NCI-H2196 treated with DMSO at 0.1 percent for 48 hours (cell line): ENCODE results near the gene AMPH.

Experiments used
- DNase-seq: peaks from one replicate; lab custom pipeline; 2025; ENCODE audit not compliant: unreplicated experiment; lab: John Stamatoyannopoulos, UW

AMPH gene

DNA sequence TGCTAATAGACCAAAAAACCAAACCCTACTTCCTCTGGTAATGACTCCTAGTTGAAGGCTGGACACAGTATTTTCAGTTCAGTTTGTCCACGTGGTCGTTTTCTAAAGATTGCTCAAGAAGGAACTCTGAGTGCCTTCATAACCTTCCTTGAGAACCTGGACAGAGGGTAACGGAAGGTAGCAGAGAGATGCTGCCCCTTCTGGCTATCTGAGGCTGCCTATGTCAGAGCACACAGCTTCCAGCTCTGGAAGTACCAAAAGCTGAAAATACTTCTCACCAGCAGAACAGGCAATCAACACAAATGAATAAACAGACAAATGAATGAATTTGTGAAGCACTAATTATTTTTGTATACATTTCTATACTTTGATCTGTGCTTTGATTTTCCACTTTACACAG is 85.2 kb downstream of the AMPH start:
- no peak for DNase-seq

DNA sequence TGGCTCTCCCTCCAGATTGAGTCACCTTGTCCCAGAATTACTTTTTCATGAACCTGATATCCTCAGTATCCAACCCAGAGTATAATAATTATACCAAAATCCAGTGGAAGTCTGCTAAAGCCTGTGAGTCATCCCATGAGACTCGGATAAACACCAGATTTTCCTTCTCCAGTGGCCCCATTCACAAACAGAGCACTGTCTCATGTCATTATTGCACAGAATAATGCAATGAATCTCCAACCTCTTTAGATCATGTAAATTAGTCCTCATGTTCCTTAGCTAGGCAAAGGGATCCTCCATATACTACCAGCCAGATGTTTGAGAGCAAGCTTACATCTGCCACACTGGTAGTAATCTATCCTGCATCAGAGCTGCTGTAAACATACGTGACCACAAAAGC is 89.0 kb downstream of the AMPH start:
- no peak for DNase-seq

DNA sequence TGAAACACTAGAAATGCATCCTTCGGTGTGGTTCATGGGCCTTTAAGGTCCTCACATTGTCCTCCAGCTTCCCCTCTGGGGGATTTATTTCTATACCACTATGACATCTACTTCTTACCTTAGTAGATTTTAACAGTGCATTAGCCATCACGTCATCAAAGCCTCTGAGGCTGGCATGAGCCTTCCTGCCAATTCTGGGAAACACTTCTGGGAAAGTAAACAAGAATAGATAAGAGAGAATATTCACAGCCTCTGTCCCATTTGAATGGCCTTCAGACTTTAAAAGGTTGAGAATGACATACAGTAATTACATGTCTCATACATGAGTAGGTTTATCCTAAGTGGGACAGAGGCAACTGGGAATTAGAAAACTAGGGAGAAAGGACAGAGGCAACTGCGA is 89.7 kb downstream of the AMPH start:
- DNase-seq = no peak

DNA sequence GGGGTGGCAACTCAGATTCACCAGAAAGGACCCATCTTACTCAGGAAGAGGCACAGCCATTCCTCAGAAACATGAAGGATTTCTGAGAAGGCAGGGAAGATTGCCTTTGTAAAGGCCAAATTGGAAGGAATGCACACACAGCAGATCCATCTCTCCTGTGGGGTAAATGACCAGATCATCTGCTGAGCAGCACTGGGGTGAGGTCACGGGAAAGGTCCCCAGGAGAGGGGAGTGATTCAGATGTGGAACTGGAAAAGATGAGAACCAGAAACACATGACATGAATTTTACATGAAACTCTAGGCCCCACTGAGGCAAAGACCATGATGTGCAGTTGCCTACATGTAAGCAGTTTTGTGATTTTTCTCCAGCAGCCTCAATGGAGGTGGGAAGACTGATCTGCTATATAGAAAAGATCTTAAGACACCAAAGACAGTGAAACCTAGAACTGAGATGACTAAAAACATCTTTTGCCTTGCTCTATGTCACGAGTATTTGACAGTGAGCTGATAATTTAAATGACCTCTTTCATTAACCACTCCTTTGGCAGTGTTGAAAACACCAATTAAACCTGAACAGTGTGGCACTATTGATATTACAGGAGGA is 91.6 kb downstream of the AMPH start:
- DNase-seq = no peak

DNA sequence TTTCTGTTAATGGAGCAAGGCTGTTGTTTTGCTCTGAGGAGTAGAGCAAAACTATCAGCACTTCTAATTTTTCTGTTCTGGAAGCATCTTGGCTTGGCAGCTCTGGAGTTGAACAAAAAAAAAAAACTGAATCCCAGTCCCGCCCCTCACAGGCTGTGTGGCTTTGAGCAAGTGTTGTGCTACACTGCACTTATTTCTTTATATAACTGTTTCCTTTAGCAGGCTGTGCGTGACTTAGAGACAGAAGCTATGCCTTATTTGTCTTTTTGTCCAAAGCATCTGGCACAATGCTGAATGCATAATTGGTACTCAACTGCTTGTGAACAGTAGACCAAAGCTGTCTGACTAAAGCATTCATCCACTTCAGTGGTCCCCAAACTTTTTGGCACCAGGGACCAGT is 96.1 kb downstream of the AMPH start:
- DNase-seq = no peak

DNA sequence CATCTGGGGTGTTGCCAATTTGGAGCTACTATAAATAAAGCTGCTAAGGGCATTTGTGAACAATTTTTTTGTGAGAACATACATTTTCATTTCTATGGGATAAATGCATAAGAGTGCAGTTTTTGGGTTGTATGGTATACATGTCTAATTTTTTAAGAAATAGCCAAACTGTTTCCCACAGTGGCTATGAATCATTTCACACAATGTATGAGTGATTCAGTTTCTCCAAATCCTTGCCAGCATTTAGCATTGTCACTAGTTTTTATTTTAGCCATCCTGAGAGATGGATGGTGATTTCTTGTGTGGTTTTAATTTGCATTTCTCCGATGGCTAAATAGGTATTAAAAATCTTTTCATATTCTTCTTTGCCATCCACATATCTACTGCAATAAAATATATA is 105.3 kb downstream of the AMPH start:
- DNase-seq = no peak

DNA sequence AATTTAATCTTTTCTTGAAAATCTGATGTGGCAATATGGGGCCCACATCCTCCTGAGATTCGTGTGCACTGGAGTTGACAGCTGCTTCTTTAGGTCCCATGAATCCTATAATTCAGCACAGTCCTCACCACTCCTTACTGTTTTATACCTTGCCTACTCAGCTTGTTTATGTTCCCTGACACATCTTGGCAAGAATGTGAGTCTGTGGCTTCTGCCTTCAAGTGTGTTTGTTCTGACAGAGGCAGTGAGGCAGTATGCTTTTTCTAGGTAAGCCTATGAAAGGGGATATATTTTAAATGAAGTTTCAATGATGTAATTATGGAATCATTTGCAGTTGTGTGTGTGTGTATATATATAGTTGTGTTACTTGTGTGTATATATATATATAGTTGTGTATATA is 106.4 kb downstream of the AMPH start:
- DNase-seq = no peak

DNA sequence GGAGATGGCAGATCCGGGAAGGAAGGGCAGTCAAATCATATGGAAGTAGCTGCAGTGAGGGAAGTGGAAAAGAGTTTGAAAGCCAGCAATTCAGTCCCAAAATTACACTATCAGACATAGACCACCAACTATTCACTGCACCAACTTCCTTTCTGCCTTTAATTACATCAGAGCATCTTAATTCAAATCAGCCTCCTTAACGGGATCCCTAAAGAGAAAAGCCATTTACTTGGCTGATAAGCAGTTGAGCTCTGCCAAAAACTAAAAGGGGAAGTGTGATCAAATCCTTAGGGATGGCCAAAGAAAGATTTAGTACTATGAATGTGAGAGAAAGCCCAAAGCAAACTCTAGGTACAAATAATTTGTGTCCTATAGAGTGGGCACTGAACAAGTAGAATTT is 110.4 kb downstream of the AMPH start:
- no peak for DNase-seq

DNA sequence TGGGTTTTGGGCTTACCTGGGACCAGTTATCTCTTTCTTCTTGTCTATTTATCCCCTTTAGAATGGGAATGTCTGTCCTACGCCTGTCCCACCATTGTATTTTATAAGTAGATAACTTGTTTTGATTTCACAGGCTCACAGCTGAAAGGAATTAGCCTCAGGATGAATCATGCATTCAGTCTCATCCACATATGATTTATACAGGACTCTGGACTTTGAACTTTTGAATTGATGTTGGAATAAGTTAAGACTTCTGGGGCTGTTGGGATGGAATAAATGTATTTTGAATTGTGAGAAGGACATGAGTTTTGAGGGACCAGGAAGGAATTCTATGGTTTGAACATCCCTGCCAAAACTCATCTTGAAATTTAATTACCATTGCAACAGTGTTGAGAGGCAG is 112.6 kb downstream of the AMPH start:
- DNase-seq = no peak

DNA sequence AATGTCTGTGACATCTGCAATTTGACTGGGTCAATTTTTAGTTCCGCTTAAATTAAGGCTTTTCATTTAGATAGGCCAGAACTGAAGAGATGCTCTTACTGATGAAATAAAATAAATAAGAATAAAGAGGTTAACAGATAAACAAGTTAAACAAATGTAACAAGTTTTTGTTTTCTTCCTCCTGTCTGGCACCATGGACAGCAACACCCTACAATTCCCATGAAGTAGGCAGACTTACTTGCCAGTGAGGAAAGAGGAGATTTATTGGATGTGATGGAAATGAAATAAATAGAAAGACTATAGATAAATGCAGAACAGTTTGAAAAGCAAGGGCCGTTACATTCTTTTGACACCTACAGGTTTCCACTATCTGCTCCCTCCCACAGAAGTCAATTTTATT is 118.5 kb downstream of the AMPH start:
- DNase-seq = no peak

DNA sequence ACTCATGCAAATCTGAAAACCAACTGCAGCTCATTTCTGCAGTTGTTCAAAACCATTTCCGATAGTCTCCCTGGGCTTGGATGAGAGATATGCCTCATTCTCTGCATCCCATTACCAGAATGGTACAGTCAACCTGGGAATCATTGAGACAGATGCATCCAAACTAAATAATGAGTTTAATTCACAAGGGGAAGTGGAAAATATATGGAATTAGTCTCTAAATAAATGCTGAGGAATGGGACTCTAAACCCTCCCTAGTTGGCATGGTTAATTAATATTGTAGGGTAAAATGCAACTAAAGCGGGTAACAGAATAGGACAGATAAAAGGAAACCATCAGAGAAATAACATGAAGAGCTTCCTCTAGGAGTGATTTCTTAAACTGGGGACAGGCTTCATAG is 118.9 kb downstream of the AMPH start:
- DNase-seq = no peak

DNA sequence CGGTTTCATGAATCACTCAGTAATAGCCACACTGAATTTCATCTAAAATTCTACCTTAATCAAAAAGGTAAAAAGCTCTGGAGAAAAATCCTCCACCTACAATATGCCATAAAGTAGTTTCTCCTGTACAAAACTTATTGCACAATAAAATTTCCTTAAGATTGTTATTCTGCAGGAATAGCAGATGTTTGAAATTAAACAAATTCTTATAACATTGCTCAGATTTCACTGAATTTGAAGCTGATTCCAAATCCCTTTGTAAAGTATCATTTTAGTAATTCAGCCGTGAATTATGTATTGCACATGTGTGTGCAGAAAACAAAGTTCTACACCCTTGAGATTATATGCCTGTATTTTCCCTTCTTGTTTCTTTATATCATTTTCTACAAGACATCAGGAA is 123.8 kb downstream of the AMPH start:
- DNase-seq = no peak

DNA sequence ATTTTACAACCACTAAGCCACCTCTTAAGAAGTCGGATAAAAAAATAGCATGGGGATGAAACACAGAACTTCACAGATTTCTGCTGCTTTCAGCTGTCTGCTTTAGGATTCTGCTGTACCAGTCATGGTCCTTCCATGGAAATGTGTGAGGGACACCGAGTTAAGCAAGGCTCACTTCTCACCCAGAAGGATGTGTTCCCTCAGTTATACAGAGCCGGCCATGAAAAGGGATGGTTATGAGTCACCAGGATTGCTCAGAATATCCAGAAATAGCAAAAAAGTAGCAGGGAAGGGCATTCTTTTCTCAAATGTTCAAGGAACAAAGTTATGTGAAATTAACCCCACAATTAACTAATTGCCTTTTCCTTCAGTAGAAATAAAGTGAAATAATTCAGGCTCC is 124.4 kb downstream of the AMPH start:
- DNase-seq = no peak

DNA sequence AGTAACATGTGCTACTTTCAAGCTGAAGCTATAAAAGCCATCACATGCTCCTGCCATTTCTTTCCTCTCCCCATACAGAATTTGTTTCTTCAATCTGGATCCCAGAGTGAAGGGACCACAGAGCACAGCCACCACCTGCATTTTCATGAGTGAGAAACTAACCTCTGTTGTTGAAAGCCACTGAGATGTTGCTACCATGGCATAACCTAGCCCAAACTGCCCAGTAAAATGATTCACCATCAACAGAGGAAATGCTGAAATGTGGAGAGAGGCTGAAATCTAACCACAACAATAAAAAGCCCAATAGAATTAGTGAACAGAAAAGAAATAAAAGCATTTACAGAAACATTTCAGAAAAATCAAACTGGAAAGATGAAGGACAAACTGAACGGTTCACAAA is 125.2 kb downstream of the AMPH start:
- DNase-seq = no peak

DNA sequence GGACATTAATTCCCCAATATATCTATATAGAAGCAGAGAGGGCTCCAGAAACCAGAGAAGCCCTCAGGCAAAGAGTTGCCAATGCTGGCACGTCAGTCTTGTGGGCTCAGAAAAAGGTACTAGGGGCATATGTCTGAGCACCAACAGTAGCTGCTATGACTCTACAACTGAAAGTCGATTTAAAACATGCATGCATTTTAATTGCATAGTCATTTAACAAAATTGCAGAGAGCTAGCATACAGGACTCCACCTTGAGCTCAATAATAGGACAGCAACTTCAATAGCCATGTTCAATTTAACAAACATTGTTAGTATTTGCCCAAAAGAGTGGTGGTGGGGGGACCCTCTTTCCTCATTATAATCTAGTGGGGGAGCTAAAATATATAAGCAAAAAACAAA is 126.5 kb downstream of the AMPH start:
- no peak for DNase-seq

DNA sequence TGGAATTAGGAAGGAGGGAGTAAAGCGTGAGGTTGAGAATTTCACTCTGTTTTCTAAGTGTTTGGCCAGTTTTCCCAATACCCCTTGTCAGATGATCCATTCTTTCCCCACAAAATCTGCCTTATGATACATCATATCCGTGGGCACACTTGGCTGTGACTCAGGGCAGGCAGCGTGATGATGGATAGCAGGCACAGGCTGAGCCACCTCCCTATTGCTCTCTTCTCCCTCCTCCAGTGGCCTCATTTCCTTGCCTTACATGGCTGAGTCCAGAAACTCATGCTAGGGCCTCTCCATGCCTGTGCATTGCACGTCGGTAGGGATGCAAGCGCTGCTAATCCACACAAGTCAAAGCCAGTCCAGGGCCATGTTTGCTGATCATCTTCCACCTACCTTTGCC is 128.3 kb downstream of the AMPH start:
- no peak for DNase-seq

DNA sequence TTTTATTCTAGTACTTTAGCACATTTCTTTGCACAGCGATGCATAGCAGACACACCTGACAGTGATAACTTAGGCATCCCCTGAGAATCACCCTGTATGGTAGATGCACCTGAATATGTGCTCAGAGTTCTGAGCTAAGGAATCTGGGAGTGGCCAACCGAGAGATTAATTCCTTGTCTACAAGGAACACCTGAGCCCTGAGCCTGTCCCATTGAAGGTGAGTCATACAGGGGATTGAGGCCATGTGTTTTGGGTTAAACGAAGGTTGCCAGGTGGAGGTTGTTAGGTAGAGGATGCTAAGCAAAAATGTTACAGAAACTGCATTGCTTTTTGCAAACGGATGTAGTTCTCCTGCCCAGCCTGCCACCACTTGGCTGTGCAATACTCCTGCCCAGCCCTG is 128.9 kb downstream of the AMPH start:
- DNase-seq = no peak

DNA sequence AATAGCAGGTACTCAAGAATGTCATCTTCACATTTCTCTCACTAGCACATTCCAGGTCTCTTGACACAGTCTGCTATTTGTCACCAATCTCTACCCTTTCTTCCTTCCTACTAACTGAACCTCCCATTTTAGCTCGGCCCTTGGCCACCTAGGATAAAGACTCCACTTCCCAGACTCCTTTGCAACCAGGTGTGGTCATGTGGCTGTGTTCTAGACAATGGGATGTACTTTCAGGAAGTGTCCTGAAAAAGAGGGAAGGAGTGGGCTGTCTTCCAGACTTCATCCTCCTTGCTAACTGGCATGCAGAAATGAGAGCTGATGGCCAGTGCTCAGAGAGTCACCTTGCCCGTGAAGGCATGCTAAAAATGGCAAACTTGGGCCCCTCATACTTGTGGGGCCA is 139.2 kb downstream of the AMPH start:
- no peak for DNase-seq

DNA sequence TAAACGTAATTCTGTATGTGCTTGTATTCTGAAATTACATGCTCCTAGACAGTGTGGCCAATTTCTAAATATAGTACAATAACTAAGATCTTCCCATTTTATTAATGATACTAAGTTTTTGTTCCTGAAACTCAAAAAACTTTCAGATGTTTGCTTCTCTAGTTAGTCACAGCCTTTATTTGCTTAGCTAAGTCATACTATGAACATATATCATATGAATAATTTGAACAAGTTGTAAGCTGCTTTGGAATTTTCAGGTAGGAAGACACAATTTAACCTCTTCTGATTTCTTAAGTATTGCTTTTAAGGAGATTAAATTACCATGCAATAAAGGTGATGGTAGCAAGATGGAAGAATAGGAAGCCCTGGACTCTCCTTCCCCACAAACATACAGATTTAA is 148.7 kb downstream of the AMPH start:
- DNase-seq = no peak

DNA sequence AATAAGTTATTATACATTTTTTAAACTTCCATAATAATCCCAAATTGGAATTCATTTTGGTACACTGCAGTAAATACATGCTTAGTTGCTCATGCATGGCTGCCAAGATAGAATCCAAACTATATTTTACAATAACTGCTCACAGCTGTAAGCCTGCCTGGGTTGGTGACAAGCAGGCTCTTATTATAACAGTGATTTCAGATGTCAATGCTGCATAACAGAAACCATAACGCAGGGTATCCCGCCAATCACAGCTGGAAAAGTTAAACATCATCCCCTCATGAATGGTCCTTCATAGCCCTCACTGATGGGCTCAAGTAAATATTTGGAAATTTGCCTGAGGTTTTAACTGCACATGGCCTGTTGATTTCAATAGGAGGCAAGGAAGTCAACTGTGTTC is 149.8 kb downstream of the AMPH start:
- DNase-seq = no peak

DNA sequence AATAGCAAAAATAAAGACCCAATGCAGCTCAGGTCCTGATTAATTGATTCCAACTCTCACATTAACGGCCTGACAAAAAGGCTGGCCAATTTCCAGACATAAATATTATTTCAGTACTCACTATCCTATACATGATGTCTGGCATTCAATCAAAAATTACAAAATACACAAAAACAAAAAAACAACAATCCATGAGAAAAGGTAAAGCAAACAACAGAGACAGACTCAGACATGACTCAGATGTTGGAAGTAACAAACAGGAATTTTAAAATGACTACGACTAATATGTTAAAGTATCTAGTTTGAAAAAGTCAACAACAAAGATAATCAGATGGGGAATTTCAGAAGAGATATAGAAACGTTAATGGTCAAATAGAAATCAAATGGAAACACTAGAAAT is 152.8 kb downstream of the AMPH start:
- DNase-seq = no peak

DNA sequence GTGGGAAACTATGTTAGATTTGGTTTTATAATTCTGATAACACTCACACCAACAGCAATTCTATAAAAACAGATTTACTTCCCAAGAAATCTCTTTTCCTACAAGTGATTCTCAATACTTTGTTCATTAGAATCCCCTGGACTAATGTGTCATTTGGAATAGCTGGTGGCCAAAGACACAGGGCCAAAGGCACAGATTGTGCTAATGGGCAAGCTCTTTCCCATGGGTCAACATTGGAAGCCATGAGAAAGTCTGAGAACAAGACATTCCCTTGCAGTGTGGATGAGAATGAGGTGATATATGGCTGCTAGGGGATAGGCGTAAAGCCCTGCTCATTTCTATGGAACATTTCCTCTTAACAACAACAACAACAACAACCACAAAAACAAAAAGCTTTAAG is 153.8 kb downstream of the AMPH start:
- DNase-seq = no peak

DNA sequence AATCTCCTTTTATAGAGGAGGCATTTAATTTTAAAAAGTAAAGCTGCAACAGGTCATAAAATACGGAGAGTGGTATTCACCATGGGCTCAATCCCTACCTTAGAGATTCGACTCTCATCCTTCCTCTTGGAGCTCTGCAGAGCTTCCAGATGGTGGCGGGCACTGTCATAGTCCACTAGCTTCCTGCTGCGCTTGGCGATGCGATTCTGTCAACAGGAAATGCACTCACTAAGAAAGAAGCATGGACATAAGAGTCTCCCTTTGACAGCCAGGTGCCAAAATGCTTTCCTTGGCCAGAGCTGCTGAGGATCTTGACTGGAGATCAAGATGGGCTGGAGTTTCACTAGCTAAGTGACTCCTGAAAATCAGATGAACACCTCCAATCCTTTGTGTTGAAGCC is 154.4 kb downstream of the AMPH start:
- no peak for DNase-seq

DNA sequence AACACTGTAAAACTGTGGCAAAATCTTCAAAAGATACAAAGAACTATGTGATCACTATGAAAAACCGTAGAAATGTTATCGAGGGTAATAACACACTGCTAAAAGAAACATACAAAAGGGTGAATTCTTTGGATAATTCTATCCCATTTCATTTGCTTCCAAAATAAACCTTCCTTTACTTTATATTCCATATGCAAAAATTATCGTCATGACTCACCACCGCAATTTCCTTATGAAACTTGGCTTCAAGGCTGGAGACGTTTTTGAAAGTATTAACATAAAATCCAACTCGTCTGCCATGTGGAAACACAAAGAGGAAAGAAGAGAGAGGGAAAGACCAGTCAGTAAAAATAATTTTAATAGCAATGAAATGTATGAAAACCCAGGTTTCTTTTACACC is 165.2 kb downstream of the AMPH start:
- no peak for DNase-seq
